HG02981 (cell line): ENCODE data around the gene SNTB2.
"Not testable (repeated sequence)": the region's sequence is repeated elsewhere in the genome, so short reads cannot be mapped to it uniquely, and the experiment has no call there.

Experiments used
- ATAC-seq: cut with Tn5 transposase; IDR thresholded peaks from one replicate; pipeline ENCODE4 v1.9.1; 2021; ENCODE audit warnings: mild to moderate bottlenecking, moderate library complexity; ENCODE audit not compliant: unreplicated experiment

Gene SNTB2

GRCh38 chr16:69283851-69284250 is 96.9 kb downstream of the SNTB2 start:
- ATAC-seq = no peak

- no peak for ATAC-seq
Measured at GRCh38 chr16:69285240-69285639, 98.3 kb downstream of the SNTB2 start.

- no peak for ATAC-seq
Measured at GRCh38 chr16:69286941-69287713, 100.2 kb downstream of the SNTB2 start.

- ATAC-seq = not testable (repeated sequence)
Measured at GRCh38 chr16:69291657-69292056, 104.7 kb downstream of the SNTB2 start.

GRCh38 chr16:69293401-69293800 is 106.4 kb downstream of the SNTB2 start:
- no peak for ATAC-seq

GRCh38 chr16:69294051-69294450 is 107.1 kb downstream of the SNTB2 start:
- ATAC-seq = no peak

- not testable (repeated sequence) for ATAC-seq
Measured at GRCh38 chr16:69296771-69297170, 109.8 kb downstream of the SNTB2 start.

- no peak for ATAC-seq
Measured at GRCh38 chr16:69298261-69298660, 111.3 kb downstream of the SNTB2 start.

- no peak for ATAC-seq
Measured at GRCh38 chr16:69301187-69301586, 114.2 kb downstream of the SNTB2 start.

GRCh38 chr16:69301861-69302260 is 114.9 kb downstream of the SNTB2 start:
- no peak for ATAC-seq

- ATAC-seq = no peak
Measured at GRCh38 chr16:69302301-69302700, 115.3 kb downstream of the SNTB2 start.

GRCh38 chr16:69306031-69306430 is 119.1 kb downstream of the SNTB2 start:
- ATAC-seq = no peak

- no peak for ATAC-seq
Measured at GRCh38 chr16:69307091-69307490, 120.1 kb downstream of the SNTB2 start.

- ATAC-seq = no peak
Measured at GRCh38 chr16:69307856-69308255, 120.9 kb downstream of the SNTB2 start.

- ATAC-seq = no peak
Measured at GRCh38 chr16:69309316-69309715, 122.4 kb downstream of the SNTB2 start.

GRCh38 chr16:69310653-69311532 is 123.9 kb downstream of the SNTB2 start, which contains the start of gene VPS4A:
VPS4A (plus strand) TSS chr16:69311350; CDS start chr16:69311512, 162 bp downstream.
- ATAC-seq = peak; percentile 91

GRCh38 chr16:69311533-69312387 is 124.8 kb downstream of the SNTB2 start:
- peak; percentile 42 for ATAC-seq

GRCh38 chr16:69313469-69313868 is 126.5 kb downstream of the SNTB2 start:
- ATAC-seq = no peak

- no peak for ATAC-seq
Measured at GRCh38 chr16:69314534-69314933, 127.6 kb downstream of the SNTB2 start.

GRCh38 chr16:69315486-69316311 is 128.7 kb downstream of the SNTB2 start:
- no peak for ATAC-seq
